ENCODE measurements around the gene FCF1.
"Not testable (repeated sequence)": the region's sequence is repeated elsewhere in the genome, so short reads cannot be mapped to it uniquely, and the experiment has no call there.

The FCF1 gene

DNA sequence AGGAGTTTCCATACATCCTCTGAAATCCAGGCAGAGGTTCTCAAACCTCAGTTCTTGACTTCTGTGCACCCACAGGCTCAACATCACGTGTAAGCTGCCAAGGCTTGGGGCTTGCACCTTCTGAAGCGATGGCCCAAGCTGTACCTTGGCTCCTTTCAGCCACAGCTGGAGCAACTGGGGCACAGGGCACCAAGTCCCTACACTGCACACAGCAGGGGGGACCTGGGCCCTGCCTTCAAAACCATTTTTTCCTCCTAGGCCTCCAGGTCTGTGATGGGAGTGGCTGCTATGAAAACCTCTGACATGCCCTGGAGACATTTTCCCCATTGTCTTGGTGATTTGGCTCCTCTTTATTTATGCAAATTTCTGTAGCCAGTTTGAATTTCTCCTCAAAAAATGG lies 10.7 kb upstream of the FCF1 start:
- DNase-seq: no peak

DNA sequence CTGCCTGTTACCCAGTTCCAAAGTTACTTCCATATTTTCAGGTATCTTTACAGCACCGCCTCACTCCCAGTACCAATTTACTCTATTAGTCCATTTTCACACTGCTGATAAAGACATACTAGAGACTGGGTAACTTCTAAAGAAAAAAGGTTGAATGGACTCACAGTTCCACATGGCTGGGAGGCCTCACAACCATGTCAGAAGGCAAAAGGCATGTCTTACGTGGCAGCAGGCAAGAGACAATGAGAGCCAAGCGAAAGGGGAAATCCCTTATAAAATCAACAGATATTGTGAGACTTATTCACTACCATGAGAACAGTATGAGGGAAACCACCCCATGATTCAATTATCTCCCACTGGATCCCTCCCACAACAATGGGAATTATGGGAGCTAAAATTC lies 9.9 kb upstream of the FCF1 start:
- no peak for DNase-seq

DNA sequence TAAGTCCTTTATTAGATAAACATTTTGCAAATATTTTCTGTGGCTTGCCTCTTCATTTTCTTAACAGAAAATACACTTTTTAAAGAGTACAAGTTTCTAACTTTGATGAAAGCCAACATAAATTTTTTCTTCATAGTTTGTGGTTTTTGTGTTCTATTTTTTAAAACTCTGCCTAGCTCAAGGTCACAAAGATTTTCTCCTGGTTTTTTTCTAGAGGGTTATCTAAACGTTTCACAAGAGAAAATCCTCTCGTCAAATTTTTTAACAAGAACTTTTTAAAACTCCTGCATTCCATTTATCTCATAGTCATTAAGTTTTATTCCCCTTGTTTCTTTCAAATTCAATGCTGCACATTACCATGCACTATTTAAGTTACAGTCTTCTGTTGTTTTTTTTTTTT lies 8.3 kb upstream of the FCF1 start:
- DNase-seq: no peak

DNA sequence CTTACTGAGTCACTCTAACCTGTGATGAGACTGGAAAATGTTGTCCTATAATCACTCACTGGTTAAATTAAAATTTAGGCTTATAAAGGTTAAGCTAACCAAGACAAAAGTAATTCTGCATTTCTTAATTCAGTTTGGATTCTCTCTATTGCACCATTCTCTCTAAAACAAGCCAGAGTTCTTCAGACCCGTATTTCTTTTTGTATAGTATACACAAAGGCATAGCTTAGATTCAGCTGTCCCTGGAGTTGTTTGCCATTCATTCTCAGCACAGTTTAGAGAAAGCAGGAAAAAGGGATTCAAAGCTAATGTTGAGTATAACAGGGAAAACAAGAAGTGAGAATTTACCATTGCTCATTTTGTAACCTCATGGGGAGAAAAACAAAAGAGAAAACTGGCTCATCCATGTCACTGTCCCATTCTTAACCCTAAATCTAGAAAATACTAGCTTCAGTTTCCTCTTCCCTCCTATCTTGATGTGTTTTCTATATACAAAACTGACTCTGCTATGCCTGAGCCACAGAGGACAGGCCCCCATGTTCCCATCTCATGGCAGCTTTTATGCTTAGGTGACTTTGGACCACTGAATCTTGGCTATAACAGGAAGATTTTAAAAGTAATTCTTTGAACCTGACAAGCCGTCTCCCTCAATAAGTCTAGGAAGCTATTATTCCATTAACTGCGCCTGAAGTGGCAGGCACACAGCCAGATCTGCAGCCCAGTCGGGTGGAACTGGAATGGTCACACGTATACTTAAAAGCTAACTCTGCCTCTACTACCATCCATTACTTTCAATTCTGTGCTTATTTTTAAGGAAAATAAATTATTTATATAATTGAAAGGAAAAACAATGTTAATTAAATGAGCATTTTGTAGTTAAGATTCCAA lies 7.1 kb upstream of the FCF1 start:
- DNase-seq: no peak

DNA sequence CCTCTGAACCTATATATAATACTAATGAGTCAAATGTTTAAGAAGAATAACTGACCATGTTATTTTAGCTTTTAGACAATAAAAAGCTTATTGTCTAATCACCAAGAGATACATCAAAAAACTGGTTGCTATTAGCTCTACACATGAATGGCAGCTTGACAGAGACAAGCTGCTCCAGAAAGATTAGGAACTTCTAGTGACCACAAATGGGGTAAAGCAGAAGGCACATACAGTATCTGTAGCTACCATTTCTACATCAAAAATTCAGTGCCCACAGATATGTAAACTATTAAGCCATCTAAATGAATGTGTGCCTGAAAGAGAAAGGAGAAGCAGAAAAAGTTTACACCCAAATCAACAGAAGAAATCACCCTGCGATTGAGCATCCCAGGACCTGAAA lies 2.5 kb upstream of the FCF1 start:
- DNase-seq: no peak

GRCh38 chr14:74711651-74712050 lies 1.3 kb upstream of the FCF1 start:
- DNase-seq: no peak

- no peak for DNase-seq
Measured at GRCh38 chr14:74713395-74713735, 421 bp downstream of the FCF1 start.

DNA sequence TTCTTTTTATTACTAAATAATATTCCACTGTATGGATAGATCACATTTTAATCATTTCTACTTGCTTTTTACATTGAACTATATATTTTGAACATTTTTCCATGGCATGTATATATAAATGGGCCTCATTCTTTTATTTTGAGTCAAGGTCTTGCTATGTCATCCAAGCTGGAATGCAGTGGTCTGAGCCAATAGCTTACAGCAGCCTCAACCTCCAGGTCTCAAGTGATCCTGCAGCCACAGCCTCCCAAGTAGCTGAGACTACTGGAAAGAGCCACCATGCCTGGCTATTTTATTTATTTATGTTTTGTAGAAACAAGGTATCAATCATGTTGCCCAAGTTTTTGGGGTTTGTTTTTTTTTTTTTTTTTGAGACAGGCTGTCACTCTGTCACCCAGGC lies 7.6 kb downstream of the FCF1 start:
- DNase-seq: no peak

GRCh38 chr14:74723134-74723533 lies 10.2 kb downstream of the FCF1 start:
- DNase-seq: no peak

- DNase-seq: no peak
Measured at GRCh38 chr14:74732387-74732786, 19.4 kb downstream of the FCF1 start.

GRCh38 chr14:74733221-74733620 lies 20.3 kb downstream of the FCF1 start:
- DNase-seq: no peak

- no peak for DNase-seq
Measured at GRCh38 chr14:74735125-74735524, 22.2 kb downstream of the FCF1 start.

GRCh38 chr14:74737753-74738325 lies 24.9 kb downstream of the FCF1 start:
- no peak for DNase-seq

GRCh38 chr14:74739293-74740030 lies 26.5 kb downstream of the FCF1 start:
- DNase-seq: no peak

DNA sequence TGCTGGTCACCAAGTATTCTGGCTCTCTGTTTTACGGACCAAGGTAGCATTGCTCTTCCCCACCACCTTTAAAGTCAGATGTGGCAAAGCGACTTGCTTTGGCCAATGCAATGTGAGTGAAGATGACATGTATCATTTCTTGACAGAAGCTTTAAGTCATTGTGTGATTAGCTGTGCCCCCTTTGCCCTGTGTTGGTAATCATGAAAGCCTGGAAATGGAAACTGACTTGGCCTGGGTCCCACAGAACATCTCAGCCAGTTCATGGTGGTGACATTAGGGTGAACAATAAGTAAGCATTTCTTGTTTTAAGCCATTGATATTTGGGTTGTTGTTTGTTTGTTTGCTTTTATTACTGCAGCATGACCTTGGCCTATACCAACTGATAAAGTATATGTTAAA lies 34.3 kb downstream of the FCF1 start:
- DNase-seq: no peak

- no peak for DNase-seq
Measured at GRCh38 chr14:74754157-74754556, 41.2 kb downstream of the FCF1 start.

GRCh38 chr14:74754899-74755298 lies 42.0 kb downstream of the FCF1 start:
- no peak for DNase-seq

DNA sequence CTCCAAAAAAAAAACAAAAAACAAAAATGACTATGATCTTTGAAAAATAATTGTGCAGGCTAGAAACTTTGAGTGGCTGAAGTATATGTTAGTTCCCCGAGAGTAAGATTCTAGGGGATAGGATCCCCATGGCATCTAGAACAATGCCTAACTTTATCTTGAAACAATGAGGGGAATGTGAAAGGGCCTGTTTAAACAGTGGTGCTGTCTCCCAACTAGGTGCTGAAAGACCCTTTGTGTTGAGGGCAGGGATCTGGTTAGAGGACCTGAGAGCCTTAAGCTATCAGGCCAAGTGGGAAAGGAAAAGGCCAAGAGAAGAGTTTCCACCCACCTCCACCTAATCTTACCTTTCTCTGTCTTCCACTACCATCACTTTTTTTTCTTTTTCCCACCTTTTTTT lies 43.4 kb downstream of the FCF1 start:
- no peak for DNase-seq

DNA sequence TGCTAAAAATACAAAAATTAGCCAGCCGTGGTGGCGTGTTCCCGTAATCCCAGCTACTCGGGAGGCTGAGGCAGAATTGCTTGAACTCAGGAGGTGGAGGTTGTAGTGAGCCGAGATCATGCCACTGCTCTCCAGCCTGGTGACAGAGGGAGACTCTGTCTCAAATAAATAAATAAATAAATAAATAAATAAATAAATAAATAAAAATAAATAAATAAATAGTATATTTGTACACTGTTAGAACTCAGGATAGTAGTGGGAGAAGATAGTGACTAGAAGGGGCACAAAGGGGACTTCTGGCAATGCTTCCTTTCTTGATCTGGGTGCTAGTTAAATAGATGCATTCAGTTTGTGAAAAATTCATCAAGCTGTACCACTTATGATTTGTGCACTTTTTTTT lies 45.6 kb downstream of the FCF1 start:
- not testable (repeated sequence) for DNase-seq

- DNase-seq: peak; percentile 96
Measured at GRCh38 chr14:74762917-74763802, 50.2 kb downstream of the FCF1 start, which contains the start of gene YLPM1. YLPM1 (plus strand) TSS chr14:74763316; CDS start chr14:74763490, 174 bp downstream.

GRCh38 chr14:74763803-74764531 lies 51.0 kb downstream of the FCF1 start:
- DNase-seq: no peak

GRCh38 chr14:74765721-74766120 lies 52.8 kb downstream of the FCF1 start:
- no peak for DNase-seq

Measured in DMS153 (cell line).